Fibroblast of villous mesenchyme (primary cell): ENCODE measurements around the gene MARCHF3. TPM values are rescaled to one million over a fixed set of nuclear protein-coding genes. Genes with fewer than 3 reads are reported as not detected.

Source experiments
- DNase-seq: peaks from one replicate; pipeline ENCODE4 v3.0.0-alpha.2; 2010; ENCODE audit warnings: low read depth
- H3K4me3 ChIP-seq: 2 replicates; pipeline ENCODE4 v1.5.1; 2011; ENCODE audit warnings: low read depth, mild to moderate bottlenecking, low read length
- CTCF ChIP-seq: IDR thresholded peaks from 2 replicates; pipeline ENCODE4 v1.5.1; 2012; ENCODE audit warnings: low read depth, mild to moderate bottlenecking, low read length; ENCODE audit not compliant: insufficient read depth
- total RNA-seq: library from RNA; depleted of rRNA; stranded (reverse); fragments of >200 nt; gene quantifications from 2 replicates; pipeline ENCODE4 v1.2.3, GENCODE V29; 2012

Gene MARCHF3
- total RNA-seq, 1 donor, result 10.4 TPM

- no peak overlapping the region for H3K4me3 ChIP-seq
- peak; percentile 46 for DNase-seq
- TF ChIP-seq CTCF, result no peak
Measured at GRCh38 chr5:126970517-126971017, 59.8 kb downstream of the MARCHF3 start.

- TF ChIP-seq CTCF, result no peak
- no peak overlapping the region for H3K4me3 ChIP-seq
- no peak for DNase-seq
Measured at GRCh38 chr5:126969548-126969947, 60.8 kb downstream of the MARCHF3 start.

- DNase-seq, result peak; percentile 87
- no peak overlapping the region for H3K4me3 ChIP-seq
- no peak for TF ChIP-seq CTCF
Measured at GRCh38 chr5:126967808-126968466, 62.4 kb downstream of the MARCHF3 start.

GRCh38 chr5:126965487-126965886, 64.9 kb downstream of the MARCHF3 start:
- DNase-seq, result no peak
- no peak overlapping the region for H3K4me3 ChIP-seq
- TF ChIP-seq CTCF, result no peak

GRCh38 chr5:126965061-126965475, 65.3 kb downstream of the MARCHF3 start:
- no peak overlapping the region for H3K4me3 ChIP-seq
- DNase-seq, result peak; percentile 92
- TF ChIP-seq CTCF, result no peak

GRCh38 chr5:126963822-126964375, 66.5 kb downstream of the MARCHF3 start:
- H3K4me3 ChIP-seq, result no peak overlapping the region
- no peak for TF ChIP-seq CTCF
- DNase-seq, result no peak
